Measurements from ENCODE around the gene CHN2.

The CHN2 gene

DNA sequence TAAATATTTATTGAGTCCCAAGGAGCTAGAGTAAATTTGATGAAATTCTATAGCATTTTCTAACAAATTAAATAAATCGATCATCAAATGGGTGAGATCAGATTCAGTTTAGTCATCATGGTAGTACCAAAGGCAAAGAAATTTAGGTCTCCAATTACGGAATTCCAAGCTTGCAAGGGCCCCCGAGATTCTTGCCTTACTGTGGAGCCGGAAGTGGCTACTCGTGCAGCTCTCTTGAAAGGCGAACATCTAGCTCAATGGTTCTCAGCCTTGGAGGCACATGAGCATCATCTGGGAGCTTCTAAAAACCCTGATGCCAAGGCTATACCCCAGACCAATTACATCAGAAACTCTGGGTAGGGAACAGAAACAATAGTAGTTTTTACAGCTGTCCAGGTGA lies 251.2 kb downstream of the CHN2 start:
- DNase-seq: no peak

DNA sequence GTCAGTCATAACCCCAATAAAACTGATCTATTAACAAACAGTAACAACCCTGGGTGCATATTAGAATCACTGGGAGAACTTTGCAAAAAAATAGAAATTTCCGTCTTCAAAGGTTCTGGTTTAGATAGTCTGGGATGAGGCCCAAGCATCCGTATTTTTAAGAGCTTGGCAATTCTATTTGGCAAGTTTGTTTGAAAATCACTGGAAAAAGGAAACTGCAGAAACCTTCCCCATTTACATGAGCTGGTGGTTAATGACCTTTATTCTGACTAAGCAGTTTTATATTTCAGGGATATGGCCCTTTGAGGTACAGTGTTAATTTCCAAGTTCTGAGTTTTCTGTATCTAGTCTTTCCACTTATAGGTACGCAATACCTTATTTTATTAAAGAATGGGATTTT lies 253.3 kb downstream of the CHN2 start:
- DNase-seq: no peak

DNA sequence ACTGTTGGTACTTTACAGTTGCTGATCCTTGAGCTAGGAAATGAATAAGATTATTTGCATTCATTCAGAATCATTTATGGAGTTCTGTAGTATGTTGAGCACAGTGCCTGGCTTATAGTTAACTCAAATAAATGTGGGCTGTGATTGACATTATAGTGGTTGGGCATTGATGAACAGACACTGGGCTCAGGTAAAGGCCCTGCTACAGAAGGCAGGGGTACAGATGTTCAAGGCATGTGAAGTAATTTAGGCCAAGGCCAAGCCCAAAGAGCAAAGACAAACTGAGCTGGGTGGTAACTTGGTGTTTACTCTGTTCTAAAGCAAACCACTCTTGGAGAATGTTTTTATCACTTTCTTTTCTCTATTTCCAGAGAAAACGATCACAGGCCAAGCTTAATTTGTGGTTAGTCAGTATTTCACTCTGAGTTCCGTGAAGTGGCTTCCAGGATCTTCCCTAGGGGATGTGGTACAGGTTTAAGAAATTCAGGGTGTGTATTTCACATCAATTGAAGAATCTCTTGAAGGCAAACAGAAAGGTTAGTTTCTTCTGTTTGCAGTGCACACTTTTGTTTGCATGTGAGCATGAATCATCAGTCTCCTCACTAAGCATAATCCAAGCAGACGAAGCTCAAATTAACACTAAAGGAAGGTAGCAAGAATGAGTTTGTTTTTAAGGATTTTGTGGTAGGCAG lies 255.1 kb downstream of the CHN2 start:
- DNase-seq: no peak

DNA sequence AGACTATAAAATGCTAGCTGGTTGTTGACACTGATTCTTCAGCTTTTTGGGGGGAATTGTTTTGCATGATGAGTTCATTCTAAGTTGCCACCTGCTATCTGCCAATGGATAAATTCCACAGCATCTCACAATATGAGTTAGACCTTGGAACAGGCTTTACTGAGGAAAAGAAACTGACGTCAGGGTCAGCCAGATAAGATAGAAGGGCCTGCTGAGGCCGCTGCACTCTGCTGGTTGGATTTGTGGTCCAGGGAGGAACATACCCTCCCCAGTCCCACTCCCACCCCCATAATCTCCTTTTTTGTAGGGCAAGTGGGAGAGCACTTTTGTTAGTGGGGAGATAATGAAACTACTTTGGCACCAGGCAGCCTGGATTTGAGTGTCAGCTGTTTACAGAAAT lies 258.4 kb downstream of the CHN2 start:
- DNase-seq: no peak

DNA sequence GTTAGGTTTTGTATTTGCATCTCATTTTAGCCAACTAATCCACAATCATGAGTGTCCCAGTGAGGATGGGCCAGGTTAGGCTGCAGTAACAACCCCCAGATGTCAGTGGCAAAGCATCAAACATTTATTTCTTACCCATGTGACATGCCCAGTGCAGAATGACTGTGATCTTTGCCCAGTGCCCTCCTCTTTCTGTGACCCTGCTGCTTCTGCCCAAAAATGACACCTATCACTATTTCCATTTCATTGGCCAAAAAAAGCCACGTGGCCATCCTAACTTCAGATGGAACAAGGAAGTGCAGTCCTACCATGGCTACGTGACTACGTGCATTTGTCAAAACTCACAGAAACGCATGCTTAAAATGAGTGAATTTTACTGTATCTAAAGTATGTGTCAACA lies 259.9 kb downstream of the CHN2 start:
- no peak for DNase-seq

DNA sequence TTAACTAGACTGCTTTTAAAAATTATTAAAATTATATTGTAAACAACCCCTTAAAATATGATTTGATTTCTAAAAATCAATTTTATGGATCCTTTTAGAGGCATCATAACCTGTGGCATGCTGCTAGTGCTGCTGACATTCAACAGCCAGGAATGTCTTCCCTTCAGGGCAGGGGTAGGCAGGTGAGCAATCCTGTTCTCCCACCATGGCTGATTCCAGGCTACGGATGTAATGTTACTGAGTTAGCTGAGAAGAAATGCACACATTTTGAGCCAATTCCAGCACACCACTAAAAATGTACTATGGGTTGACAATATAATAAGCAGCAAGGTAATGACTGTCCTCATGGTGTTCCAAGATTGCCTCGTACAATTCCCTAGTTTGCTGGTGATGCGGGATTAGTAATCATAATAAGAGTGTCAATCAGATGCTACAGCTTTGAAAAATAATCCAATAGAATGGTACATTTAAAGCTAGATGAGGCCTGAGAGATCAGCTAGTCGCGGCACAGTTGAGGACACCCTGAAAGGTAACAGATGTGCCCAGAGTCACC lies 260.4 kb downstream of the CHN2 start:
- no peak for DNase-seq

DNA sequence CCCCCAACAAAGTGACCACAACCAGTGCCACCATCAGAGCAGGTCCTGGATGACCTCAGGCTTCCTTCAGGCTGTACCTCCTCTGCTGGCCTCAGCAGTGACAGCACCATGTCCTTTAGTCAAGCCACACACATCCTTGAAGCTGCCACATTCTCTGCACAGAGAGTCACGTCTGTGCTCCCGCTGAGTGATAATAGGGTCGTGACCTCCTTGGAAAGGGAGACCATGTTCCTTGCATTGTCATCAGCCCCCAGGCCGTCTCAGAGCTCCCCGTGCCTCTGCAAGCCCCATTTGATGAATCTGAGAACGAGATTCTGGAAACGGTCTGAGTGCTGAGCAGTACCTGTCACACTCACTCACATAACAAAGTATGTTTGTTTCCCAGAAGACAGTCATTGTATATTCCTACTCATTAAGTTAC lies 262.6 kb downstream of the CHN2 start:
- DNase-seq: no peak

DNA sequence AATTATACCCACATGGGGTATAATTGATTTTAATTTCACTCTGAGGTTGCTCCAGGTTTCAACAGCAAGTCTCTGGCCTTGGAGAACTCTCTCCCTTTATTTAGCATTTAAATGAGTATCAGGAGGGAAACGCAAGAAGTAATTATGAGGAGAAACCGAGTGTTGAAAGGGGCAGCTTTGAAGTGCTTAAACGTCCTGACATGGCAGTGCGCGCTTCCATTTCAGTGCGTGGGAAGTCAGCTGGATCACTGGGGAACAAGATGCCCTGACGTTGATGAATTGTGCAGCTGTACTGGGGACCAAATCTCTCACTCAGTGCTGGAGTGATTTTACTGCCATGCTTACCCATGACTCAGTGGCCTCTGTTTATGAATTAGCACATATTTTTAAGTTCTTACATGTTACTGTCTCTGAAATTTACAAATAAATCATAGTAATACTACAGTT lies 263.0 kb downstream of the CHN2 start:
- no peak for DNase-seq

DNA sequence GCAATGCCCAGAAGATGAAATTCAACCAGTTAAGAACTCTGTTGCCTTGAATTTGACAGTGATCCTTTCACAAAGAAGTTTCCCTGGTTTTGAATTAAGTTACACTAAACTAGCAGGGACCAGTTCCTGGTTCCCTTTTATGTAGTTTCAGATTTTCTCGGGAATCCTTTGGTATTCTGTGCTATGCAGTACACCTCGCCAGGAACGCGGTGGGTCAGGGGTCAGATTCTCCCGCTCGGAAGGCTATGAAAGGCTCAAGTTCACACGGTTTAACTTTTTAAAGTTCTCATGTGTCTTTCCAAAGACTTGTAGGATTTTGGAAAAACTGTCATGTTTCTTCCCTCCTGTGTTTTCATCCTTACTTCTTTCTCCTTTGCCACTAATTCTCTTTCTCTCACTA lies 264.4 kb downstream of the CHN2 start:
- no peak for DNase-seq

DNA sequence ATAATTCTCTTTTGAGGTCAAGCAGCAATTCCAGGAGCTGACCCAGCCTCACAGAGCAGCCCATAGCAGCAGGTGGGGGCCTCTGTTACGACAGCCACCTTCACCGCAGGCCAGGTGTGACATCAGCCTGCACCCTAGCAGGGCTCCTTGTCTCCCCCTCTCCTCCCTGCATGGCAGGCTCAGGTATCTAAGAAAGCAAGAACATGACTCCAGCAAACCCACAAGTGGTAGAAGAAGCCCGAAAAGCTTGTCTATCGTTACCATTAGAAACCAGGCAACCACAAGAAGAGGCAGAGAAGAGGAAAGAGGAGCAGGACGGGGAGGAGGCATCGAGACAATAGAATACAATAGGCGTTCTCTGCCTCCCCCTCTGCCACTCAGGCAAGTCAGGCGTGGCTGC lies 265.0 kb downstream of the CHN2 start:
- DNase-seq: no peak

DNA sequence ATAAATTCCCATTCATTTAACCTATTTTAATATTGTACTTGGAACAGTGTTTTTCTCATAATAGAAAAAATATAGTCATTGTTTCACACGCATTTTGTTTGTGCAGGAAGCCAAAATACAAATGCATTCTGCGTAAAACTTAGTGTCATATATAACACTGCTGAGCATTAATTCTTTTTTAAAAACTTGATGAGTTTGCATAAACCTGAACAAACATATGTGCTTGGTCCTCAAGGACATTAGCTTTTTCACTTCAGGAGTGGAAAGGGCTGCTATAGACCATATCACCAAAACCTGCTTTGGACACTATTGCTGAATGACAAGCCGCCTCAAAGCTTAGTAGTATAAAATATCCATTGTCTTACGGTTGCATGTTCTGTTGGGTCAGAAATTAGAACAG lies 267.4 kb downstream of the CHN2 start:
- no peak for DNase-seq

DNA sequence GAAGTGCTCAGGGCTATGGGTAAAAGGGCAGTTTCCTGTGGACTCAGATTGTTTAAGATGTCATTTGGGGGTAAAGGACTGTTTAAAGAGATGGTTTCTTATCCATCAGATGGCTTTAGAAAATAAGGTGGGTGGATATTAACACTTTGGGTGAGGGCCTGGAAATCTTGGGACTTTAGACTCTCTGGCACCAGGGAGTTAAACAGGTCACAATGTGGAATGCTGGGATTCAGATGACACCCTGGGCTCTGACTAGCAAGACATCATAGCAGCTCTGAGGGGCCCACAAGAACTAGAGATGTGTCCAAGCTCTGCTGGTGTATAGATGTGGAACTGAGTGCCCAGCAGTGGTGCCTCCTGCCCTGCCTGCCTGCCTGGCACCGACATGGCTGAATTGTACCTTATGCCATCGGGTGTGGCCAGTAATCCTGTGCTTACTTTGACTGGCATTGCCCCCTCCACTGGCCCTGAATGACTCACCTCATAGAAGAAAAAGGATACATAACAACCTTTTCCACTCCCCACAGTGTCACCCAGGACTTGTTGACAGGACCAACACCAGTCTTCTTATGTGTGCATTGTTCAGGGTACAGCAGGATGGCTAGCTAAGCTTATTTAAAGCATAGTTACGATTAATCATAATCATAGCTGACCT lies 269.1 kb downstream of the CHN2 start:
- no peak for DNase-seq

DNA sequence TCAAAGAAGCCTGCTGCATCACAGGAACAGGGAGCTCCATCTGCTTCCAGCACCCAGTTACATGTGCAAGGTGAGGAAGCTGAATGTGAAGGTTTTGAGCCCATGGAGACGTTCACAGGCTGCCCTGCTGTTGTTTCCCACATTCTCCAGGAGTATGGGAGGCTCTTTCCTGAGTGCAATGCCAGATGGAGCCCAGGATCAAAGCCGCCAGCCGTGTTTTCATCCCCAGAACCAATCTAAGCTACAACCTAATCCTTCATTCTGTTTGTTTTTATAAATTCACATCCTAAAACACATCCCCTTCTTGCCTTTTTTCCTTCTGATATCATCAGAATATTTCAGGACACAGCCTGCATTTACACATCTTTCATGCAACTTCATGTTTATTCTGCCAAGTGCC lies 270.2 kb downstream of the CHN2 start:
- DNase-seq: no peak

DNA sequence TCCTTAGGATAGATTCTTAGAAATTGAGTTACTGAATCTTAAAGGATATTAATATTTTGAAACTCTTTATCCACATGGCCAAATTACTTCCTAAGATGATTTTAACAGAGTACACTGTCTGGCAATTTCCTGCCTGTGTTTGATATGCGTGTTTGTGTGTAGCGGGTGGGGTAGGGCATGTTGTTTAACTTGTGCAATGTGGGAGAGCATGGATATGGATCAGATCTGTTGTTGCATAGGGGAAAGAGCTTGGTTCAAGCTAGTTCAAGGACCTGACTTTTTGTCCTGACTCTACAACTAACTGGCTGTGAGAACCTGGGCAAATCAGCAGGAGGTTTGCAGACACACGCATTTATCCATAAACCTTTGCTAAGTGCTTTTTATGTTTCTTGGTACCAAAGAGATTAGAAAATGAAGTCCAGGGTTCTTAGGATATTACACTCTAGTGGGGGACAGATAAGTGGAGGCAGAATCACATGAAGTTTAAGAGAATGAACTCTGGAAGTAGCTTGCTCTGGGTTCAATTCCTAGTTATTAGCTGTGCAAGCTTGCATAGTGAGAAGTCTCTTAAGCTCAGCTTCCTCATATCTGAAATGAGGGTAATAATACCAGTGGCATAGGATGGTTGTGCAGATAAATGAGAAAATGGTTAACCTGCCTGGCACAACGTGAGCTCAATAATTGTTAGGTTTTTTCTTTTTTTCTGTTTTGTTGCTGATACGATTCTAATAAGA lies 272.8 kb downstream of the CHN2 start:
- no peak for DNase-seq

DNA sequence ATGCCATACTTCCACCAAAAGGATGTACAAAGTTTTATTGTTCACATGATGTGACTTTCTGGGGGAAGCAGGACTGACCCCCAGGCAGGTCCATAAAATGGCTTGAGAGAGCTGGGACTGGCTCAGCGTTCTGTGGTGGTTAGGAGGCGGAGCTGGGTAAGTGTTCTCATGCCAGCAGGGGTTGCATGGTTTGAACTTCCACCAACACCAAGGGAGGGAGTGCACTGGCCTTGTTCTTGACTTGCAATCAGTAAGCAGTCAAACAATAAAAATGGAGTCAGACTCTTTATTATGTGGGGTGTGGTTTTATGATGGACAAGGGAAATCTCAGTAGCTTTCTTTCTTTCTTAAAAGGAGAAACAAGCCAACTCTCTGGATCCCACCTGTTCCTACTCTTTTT lies 273.6 kb downstream of the CHN2 start:
- no peak for DNase-seq

DNA sequence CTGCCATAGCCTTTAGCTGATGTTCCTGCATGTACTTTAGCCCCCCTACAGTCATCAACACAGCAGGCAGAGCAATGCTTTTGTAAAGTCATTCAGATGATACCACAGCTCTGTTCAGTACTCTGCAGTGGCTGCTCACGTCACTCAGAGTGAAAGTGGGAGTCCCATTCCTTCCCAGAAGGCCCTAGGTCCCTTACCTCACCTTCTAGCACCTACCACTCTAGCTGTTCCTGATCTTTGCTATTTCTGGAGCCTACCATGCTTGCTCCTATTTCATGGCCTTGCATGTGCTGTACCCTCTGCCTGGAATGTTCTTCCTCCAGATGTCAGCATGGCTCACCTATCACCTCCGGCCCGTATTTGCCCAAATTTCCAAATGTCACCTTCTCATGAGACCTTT lies 274.7 kb downstream of the CHN2 start:
- no peak for DNase-seq

DNA sequence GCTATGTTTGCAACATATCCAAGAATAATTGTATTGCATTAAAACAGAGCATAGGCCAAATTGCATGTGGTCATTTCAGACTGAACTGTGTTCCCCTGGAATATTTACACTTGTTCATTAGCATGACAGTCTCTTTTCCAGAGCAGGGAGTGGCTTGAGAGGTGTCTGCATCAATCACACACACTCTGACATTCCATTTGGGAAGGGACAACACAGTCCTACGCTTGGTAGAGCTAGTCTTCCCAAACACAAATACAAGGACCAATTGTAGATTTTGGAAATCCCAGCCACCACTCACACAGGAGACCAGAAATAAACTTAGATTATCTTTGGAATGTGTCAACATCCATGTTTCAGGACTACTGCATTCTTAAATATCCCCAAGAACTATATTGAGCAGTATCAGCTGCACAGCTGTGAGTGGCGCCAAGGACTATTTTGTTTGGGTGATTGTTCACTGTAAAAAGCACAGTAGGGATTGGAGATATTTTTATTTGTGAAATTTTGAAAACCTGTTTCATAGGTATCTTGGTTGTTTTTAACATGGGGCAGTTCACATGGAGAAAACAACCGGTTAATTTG lies 275.5 kb downstream of the CHN2 start:
- DNase-seq: no peak

DNA sequence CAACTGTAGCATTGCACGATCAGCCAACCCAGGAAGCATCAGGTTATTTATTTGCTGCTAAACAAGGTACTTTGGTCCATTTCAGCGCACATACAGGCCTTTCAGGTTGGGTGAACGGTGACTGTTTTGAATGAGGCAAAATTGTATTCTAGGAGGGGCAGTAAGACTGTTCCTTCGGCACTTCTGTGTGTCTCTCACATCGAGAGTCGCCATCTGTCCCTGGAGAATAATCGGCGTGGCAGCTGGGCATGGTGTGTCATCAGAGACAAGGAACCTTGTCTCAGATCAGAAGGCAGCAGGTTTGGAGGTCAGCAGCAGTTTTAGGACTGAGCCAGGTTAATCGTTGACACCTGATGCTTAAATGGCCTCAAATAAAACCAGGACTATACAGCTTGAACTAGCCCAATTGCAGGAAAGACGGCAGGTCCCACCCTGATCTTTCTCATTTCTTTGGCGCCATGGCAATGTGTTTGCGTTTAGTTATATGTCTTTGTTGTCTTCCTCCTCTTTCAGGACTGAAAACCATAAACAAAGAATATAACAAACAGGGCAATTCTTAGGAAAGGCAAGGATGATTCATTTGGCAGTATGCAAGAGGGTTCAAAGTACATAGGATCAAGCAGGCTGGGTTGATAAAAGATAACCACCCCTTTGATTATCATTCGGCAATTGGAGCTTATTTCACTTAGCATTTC lies 277.0 kb downstream of the CHN2 start:
- no peak for DNase-seq

DNA sequence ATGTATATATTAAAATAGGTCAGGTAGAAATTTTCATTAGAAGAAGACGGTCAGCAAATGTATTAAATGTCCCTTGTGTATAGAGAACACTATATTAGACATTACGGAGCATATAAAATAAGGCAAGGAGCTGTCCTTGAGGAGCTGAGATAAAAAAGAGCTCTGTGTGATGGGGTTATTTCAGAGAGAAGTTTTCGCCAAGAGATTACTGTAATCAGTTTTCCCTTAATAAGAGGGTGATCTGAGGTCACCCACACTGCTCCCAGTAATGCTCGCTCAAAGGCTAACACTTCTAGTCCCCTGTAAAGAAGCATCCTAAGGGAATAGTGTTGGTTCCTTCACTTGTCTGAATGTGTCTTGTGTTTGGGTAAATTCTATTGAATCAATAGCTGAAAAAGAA lies 282.3 kb downstream of the CHN2 start:
- no peak for DNase-seq

DNA sequence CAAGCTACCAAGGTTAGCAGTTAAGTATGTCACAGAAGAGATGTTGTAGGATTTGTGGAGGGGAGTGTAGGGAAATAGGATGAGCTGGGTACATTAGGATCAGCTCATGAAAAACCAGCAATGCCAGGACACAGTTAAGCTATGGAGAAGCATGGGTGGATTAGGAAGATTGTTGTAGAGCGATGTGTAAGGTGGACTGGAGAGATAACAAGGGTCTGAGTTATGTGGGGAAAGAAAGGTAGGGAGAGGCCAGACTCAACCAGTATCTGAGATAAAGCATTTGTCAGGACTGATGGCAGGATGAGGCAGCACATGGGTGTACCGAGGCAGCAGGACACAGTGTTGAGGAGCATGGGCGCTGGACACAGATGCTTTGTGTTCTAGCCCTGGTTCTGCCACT lies 283.7 kb downstream of the CHN2 start:
- DNase-seq: no peak

DNA sequence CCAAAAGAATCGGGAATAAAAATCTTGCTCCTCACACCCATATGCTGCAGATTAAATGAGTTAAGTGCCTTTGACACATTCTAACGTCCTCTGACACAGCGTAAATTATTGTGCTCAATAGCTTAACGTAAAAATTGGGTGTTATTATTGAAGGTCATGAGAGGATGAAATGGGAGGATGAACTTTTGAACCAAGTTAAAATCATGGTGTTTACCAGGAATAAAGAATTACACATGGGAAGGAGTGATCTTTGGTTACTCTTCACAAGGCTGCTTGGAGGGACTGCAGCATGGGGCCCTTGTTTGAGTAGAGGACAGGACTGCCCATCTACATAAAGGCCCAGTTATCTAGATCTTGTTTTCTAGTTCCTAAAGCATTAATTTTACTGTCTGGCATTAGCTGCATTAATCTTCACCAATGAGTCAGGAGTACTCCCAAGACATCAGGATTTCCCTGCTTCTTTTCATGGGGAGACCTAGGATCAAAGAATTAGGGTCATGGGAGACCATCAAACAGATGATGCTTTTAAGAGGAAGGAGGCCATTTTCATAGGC lies 284.2 kb downstream of the CHN2 start:
- DNase-seq: no peak
